A673 (cell line): ENCODE data around the gene NDST4. TPM values are rescaled to one million over a fixed set of nuclear protein-coding genes. Genes with fewer than 3 reads are reported as not detected.
A peak's percentile ranks its signal among the peaks of the same experiment; 100 is the strongest.

Experiments
- BruUV-seq: library from RNA; stranded (reverse); fragments of 400-500 nt; replicated peaks from 2 replicates; lab custom pipeline; 2021; lab: Mats Ljungman, UMichigan
- CTCF ChIA-PET: fragments of 300-600 bp; sonication (Branson Sonifier 250); formaldehyde crosslinking; loops from one replicate; lab custom pipeline; 2022; ENCODE audit warnings: antibody characterized with exemption; lab: Charles Lee
- POLR2A ChIA-PET: fragments of 300-600 bp; sonication (Branson Sonifier 250); formaldehyde crosslinking; loops from one replicate; lab custom pipeline; 2022; ENCODE audit warnings: antibody characterized with exemption; ENCODE audit not compliant: low non-redundant PET; lab: Charles Lee
- DNase-seq: peaks from one replicate; pipeline ENCODE4 v3.0.0-alpha.2; 2015; ENCODE audit warnings: low spot score
- H3K27ac ChIP-seq: fragments of 200-600 bp; sonication (generic); 2 replicates; pipeline ENCODE4 v1.5.1; 2016; ENCODE audit warnings: mixed run types, low read depth, mild to moderate bottlenecking, mixed read lengths, antibody characterized with exemption, low read length; ENCODE audit not compliant: poor library complexity, severe bottlenecking
- H3K27me3 ChIP-seq: fragments of 200-600 bp; sonication (generic); replicated peaks from 2 replicates; pipeline ENCODE4 v1.6.1; 2017; ENCODE audit warnings: mixed run types, low read depth, mild to moderate bottlenecking, mixed read lengths, antibody characterized with exemption, low read length; ENCODE audit not compliant: insufficient read depth, poor library complexity
- H3K36me3 ChIP-seq: fragments of 200-600 bp; sonication (generic); 2 replicates; pipeline ENCODE4 v1.6.1; 2016; ENCODE audit warnings: mixed run types, mild to moderate bottlenecking, mixed read lengths, antibody characterized with exemption, low read length; ENCODE audit not compliant: insufficient read depth, poor library complexity, severe bottlenecking
- H3K4me1 ChIP-seq: fragments of 200-600 bp; sonication (generic); 2 replicates; pipeline ENCODE4 v1.6.1; 2017; ENCODE audit warnings: mixed run types, mild to moderate bottlenecking, mixed read lengths, antibody characterized with exemption, low read length; ENCODE audit not compliant: insufficient read depth, poor library complexity, severe bottlenecking
- H3K4me3 ChIP-seq: fragments of 200-600 bp; sonication (generic); 2 replicates; pipeline ENCODE4 v1.5.1; 2016; ENCODE audit warnings: low read depth, mixed run types, mild to moderate bottlenecking, mixed read lengths, low read length; ENCODE audit not compliant: poor library complexity, severe bottlenecking
- H3K9me3 ChIP-seq: fragments of 200-600 bp; sonication (generic); 2 replicates; pipeline ENCODE4 v1.6.1; 2016; ENCODE audit warnings: mixed run types, low read depth, mild to moderate bottlenecking, mixed read lengths, antibody characterized with exemption, low read length; ENCODE audit not compliant: poor library complexity, severe bottlenecking
- EZH2 ChIP-seq: fragments of 200-600 bp; sonication (generic); IDR thresholded peaks from 2 replicates; pipeline ENCODE4 v1.6.1; 2017; ENCODE audit warnings: borderline replicate concordance, low read depth, mild to moderate bottlenecking, mixed read lengths, antibody characterized with exemption, low read length; ENCODE audit not compliant: poor library complexity, severe bottlenecking
- intact Hi-C: fragments of 100-400 bp; cut with micrococcal nuclease; formaldehyde crosslinking; loops from one replicate; pipeline ENCODE4 v1.10.0; 2022; ENCODE audit not compliant: unreplicated experiment
- total RNA-seq: library from RNA; stranded (reverse); gene quantifications from 2 replicates; pipeline ENCODE4 v1.2.3, GENCODE V29; 2021
- TF ChIP-seq, protein P1 (sequence below): fragments of 300-800, 200-600 bp; sonication (generic); conservative IDR thresholded peaks from 2 replicates; pipeline ENCODE4 v1.5.1; 2017; ENCODE audit warnings: low read depth, mild to moderate bottlenecking, antibody characterized with exemption, low read length, moderate library complexity, mixed read lengths

Gene NDST4
- total RNA-seq, 1 experiment from 2014 or later = 32.8 TPM

DNA sequence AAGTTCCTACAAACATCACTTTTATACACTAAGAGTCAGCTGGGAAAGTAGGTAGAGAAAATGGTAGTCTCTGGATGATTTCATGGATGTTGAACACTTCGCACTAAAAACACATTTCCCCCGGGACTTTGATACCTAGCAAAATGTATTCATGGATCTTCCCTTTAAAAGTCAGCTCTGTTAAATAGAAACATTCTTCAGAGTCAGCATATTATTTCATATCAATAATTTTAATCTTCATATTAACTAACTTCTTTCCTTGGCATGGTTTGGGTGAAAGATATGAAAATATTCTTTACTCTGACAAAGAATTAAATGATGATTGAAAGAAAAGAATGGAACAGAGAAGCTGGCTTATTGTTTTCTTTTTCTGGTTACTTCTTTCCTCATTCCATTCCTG lies 185.5 kb downstream of the NDST4 start:
- no peak for DNase-seq
- BruUV-seq = no TSS peak
- no peak overlapping the region for H3K4me3 ChIP-seq
- ChIA-PET CTCF (no interaction called here), POLR2A (no interaction called here)
- no peak overlapping the region for H3K27ac ChIP-seq
- TF ChIP-seq EZH2 = no peak
- TF ChIP-seq, protein P1, sequence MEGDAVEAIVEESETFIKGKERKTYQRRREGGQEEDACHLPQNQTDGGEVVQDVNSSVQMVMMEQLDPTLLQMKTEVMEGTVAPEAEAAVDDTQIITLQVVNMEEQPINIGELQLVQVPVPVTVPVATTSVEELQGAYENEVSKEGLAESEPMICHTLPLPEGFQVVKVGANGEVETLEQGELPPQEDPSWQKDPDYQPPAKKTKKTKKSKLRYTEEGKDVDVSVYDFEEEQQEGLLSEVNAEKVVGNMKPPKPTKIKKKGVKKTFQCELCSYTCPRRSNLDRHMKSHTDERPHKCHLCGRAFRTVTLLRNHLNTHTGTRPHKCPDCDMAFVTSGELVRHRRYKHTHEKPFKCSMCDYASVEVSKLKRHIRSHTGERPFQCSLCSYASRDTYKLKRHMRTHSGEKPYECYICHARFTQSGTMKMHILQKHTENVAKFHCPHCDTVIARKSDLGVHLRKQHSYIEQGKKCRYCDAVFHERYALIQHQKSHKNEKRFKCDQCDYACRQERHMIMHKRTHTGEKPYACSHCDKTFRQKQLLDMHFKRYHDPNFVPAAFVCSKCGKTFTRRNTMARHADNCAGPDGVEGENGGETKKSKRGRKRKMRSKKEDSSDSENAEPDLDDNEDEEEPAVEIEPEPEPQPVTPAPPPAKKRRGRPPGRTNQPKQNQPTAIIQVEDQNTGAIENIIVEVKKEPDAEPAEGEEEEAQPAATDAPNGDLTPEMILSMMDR = no peak
- intact Hi-C loops = no loop called here
- peaks cover 18% of the 10 kb centered on the region for H3K36me3 ChIP-seq
- peaks cover 39% of the 10 kb centered on the region for H3K4me1 ChIP-seq
- H3K27me3 ChIP-seq = no peaks in the 10 kb centered on the region
- H3K9me3 ChIP-seq = peaks cover 4% of the 10 kb centered on the region

- no peak for DNase-seq
- BruUV-seq = no TSS peak
- Histone ChIP-seq H3K36me3 (peaks cover 13% of the 10 kb centered on the region), H3K27ac (no peak overlapping the region), H3K4me1 (peaks cover 49% of the 10 kb centered on the region), H3K27me3 (no peaks in the 10 kb centered on the region), H3K4me3 (no peak overlapping the region), H3K9me3 (no peaks in the 10 kb centered on the region)
- ChIA-PET POLR2A (no interaction called here), CTCF (no interaction called here)
- intact Hi-C loops = no loop called here
- no peak for TF ChIP-seq EZH2
Observed at GRCh38 chr4:114926583-114926982, 186.8 kb downstream of the NDST4 start.

GRCh38 chr4:114924311-114924710 lies 189.1 kb downstream of the NDST4 start:
- Histone ChIP-seq H3K4me1 (peaks cover 49% of the 10 kb centered on the region), H3K36me3 (peaks cover under 1% of the 10 kb centered on the region), H3K27ac (peak overlapping the region; percentile 33), H3K27me3 (no peaks in the 10 kb centered on the region), H3K9me3 (no peaks in the 10 kb centered on the region), H3K4me3 (no peak overlapping the region)
- no peak for TF ChIP-seq EZH2
- TF ChIP-seq, protein P1 = no peak
- ChIA-PET CTCF (no interaction called here), POLR2A (interaction anchor here (0.7 kb wide), 1 partner anchor 31 kb away, joined by 7 read pairs; no protein-coding TSS in a partner anchor)
- intact Hi-C loops = no loop called here
- peak; percentile 89 for DNase-seq
- no TSS peak for BruUV-seq

DNA sequence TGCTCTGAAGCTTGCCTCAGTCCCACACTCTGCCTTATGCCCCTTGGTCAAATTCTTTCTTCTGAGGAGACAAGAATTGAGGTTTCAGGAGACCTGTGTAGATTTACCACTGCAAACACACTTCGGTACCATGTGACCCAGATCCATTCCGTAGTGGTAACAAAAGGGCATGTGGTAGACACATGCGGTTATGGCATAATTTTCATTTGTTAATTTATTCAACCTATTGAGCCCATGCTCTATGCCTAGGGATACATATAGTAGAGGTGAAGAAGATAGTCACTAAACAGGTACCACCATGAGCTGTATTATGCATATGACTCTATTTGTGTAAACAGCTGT lies 190.9 kb downstream of the NDST4 start:
- Histone ChIP-seq H3K36me3 (no peaks in the 10 kb centered on the region), H3K27me3 (no peaks in the 10 kb centered on the region), H3K9me3 (no peaks in the 10 kb centered on the region), H3K4me3 (no peak overlapping the region), H3K27ac (no peak overlapping the region), H3K4me1 (peaks cover 54% of the 10 kb centered on the region)
- TF ChIP-seq EZH2 = no peak
- TF ChIP-seq, protein P1 = no peak
- no TSS peak for BruUV-seq
- ChIA-PET POLR2A (no interaction called here), CTCF (no interaction called here)
- DNase-seq = no peak
- intact Hi-C loops = no loop called here
